ENCODE data around the gene MROH2B.
"Not testable (repeated sequence)": the region's sequence is repeated elsewhere in the genome, so short reads cannot be mapped to it uniquely, and the experiment has no call there.

Gene MROH2B

GRCh38 chr5:41022600-41022999 is 48.5 kb downstream of the MROH2B start:
- not testable (repeated sequence) for DNase-seq (ENCODE audit: low read depth)

DNA sequence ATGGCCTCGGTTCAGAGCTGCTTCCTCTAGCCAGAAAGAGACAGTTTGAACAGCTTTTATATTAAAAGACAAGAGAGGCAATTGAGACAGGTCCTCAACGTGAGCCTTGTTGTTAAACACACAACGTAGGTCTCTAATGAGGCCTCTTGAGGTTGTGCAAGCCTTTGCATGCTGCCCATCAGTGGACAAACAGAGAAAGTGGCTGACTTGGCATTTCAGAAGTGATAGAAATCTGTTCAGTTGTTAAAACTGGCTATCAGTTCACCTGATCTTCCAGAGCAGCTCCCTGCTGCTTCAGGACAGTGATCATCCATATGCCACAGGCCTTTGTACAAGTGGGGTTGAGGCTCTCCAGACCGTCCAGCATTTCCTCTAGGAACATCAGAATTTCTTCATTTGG is 58.8 kb downstream of the MROH2B start:
- DNase-seq (ENCODE audit: low read depth) = no peak

DNA sequence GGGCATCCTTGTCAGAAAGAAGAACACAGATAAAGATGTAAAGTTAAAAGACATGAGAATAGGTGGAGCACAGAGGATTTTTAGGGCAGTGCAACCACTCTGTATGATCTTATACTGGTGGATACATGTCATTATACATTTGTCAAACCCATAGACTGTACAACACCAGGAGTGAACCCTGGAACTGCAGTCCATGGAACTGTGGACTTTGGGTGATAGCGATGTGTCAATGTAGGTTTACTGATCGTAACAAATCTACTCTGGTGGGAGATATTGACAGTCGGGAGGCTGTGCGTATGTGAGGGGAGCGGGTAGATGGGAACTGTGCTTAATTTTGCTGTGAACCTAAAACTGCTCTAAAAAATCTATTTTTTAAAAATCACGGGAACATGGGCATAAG is 60.6 kb downstream of the MROH2B start:
- no peak for DNase-seq (ENCODE audit: low read depth)

- peak; percentile 63 for DNase-seq (ENCODE audit: low read depth)
Observed at GRCh38 chr5:41009232-41009631, 61.9 kb downstream of the MROH2B start.

DNA sequence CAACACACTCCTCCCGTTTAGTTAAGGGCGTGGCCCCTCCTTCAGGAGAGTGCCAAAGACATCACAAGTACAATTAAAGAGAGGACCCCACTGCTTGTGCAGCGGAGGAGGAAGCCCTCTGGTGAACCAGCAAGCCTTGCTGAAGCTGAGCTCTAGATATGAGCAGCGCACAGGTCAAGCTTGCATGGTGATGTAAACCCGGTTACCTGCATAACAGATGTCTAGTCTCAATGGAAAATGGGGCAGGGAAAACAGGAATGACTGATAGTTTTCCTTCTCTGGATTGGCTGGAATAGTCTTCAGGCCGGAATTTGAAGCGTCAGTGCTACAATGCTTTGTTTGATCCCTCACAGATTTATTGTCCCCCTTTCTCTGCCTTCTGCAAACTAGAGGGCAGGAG is 66.2 kb downstream of the MROH2B start:
- DNase-seq (ENCODE audit: low read depth) = no peak

- DNase-seq (ENCODE audit: low read depth) = no peak
Observed at GRCh38 chr5:41003670-41004376, 67.3 kb downstream of the MROH2B start.

DNA sequence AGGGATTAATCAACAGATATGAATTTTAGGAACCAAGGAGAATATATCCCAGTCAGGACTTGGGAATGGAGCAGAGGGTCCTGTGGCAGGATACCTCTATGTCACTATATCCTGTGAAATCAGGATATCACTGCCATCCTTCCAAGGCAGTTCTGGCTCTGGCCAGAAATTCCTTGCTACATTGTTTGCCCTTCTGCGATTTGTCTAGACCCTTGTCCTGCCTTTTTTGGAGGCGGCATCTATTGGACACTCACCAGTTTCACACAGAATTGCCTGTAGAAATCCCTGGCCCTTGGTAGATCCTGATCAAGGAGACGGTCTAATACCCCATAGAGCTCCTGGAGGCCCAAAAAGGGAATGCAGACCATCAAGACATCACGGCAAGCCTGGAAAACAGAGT is 71.2 kb downstream of the MROH2B start:
- no peak for DNase-seq (ENCODE audit: low read depth)

GRCh38 chr5:40999142-40999541 is 72.0 kb downstream of the MROH2B start:
- no peak for DNase-seq (ENCODE audit: low read depth)

DNA sequence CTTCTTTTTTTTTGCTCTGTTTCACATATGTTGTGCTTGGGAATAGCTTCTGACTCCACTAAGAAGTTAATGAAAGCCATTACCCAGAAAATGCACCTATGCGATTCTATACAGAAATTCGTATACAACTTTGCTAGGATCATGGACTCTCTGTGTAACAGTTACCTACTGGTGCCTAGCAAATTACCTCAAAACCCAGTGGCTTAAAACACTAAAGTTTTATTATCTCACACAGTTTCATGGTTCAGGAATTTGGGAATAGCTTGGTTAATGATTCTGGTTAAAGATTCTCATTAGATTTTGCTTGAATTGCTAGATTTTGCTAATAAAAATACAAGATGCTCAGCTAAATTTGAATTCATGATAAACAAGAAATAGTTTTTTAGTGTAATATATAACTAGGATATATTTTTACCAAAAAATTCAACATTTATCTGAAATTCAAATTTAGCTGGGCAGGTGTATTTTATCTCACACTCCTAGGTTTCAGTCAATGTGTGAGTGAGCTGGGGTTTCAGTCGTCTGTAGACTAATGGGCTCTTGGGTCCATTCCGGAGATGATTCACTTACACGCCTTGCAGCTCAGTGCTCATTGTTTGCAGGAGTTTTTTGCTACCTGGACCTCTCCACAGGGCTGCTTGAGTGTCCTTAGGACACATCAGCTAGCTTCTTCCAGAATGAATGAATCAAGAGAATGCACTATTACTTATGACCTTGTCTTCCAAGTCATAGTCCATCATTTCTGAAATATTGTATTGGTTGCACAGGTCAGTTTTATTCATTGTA is 75.1 kb downstream of the MROH2B start:
- DNase-seq (ENCODE audit: low read depth) = no peak

DNA sequence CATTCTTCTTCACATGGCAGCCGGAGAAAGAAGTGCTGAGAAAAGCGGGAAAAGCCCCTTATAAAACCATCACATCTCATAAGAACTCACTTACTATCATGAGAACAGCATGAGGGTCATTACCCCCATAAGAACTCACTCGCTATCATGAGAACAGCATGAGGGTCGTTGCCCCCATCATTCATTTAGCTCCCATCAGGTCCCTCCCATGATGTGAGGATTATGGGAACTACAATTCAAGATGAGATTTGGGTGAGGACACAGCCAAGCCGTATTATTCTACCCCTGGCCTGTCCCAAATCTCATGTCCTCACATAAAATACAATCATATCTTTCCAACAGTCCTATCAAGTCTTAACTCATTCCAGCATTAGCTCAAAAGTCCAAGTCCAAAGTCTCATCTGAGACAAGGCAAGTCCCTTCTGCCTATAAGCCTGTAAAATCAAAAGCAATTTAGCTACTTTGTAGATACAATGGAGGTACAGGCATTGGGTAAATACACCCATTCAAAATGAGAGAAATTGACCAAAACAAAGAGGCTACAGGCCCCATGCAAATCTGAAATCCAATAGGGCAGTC is 79.1 kb downstream of the MROH2B start:
- DNase-seq (ENCODE audit: low read depth) = no peak

DNA sequence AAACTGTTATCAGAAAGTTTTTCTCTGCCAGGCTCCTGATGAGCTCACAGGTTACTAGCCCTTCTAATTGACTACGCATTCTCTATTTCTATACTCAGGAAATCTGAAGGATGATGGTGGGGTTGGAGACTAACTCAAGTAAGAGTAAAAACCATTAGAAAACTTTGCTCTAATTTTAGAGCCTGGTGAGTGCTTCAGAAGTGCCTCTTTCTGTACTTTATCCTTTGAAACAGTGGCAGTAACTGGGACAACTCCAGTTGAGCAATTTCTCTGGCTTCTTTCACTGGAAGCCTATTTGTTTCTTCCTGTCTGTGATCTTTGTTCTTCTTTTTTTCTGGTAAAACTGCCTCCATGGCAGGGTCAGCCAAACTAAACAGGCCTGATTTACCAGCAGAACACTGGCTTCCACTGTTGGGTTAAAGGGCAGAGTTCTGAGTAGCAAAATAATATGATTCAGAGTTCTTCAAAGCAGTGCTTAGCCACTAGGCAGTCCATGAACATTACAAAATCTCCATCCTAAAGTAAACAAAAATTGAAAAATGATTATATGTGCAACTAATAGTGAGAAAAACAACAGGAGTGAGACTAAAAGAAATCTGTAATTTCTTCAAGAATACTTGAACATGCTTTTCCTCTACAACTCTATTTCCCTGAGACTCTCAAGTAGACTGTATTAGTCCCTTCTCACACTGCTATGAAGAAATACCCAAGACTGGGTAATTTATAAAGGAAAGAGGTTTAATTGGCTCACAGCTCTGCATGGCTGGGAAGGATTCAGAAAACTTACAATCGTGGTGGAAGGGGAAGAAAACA is 79.8 kb downstream of the MROH2B start:
- peak; percentile 6 for DNase-seq (ENCODE audit: low read depth)

DNA sequence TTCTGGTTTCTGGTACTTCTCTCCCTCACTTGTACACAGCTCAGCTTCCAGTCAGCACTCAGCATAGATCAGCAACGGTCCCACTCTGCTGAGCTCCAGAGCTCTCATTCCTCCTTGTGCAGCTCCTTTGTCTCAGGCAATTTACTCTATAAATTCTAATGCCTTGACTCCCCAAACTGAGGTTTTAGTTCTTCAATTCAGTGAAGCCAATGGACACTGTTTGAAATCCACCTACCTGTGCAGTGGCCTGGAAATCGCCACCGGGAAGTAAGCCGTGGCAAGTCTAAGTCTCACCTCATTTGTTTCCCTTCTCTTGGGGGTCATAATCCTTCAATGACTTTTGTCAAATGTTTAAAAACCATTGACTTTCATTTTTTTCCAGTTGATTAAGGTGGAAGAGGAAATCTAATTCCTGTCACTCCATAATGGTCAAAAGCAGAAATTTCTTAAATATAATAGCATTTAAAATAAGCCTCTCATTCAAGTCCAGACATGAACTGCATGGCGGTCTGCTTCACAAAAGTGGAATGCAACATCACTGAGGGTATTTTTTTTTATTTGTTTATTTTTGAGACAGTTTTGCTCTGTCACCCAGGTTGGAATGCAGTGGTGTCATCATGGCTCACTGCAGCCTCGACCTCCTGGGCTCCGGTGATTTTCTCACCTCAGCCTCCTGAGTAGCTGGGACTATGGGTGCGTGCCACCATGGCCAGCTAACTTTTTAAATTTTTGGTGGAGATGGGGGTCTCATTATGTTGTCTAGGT is 82.2 kb downstream of the MROH2B start:
- peak; percentile 39 for DNase-seq (ENCODE audit: low read depth)

DNA sequence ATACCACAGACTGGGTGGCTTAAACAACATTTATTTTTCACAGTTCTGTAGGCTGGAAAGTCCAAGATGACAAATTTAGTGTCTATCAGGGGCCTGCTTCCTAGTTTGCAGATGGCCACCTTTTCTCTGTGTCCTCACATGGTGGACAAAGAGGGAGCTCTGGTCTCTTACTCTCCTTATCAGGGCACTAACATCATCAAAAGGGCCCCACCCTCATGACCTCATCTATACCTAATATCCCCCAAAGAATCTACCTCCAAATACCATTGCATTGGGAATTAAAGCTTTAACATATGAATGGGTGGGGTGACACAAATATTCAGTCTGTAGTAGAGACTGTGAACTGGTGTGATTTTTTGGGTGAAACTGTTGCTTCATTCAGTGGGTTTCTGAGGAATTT is 83.8 kb downstream of the MROH2B start:
- DNase-seq (ENCODE audit: low read depth) = no peak

- no peak for DNase-seq (ENCODE audit: low read depth)
Observed at GRCh38 chr5:40986666-40987065, 84.5 kb downstream of the MROH2B start.

GRCh38 chr5:40985501-40985900 is 85.6 kb downstream of the MROH2B start:
- no peak for DNase-seq (ENCODE audit: low read depth)

DNA sequence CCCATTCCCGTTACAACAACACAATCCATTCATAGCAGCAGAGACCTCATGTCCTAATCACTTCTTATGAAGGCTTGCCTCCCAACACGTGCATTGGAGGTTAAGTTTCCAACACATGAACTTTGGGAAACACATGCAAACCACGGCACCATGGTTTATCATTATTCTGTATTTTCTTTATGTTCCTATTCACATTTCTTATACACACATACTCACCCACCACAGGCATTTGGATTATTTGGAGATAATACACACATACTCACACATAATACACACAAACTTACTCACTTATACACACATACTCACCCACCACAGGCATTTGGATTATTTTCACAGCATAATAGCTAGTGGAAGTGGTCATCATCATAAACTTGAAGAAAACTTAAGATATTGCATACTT is 86.3 kb downstream of the MROH2B start:
- DNase-seq (ENCODE audit: low read depth) = peak; percentile 65

- DNase-seq (ENCODE audit: low read depth) = peak; percentile 40
Observed at GRCh38 chr5:40983781-40984180, 87.4 kb downstream of the MROH2B start.

DNA sequence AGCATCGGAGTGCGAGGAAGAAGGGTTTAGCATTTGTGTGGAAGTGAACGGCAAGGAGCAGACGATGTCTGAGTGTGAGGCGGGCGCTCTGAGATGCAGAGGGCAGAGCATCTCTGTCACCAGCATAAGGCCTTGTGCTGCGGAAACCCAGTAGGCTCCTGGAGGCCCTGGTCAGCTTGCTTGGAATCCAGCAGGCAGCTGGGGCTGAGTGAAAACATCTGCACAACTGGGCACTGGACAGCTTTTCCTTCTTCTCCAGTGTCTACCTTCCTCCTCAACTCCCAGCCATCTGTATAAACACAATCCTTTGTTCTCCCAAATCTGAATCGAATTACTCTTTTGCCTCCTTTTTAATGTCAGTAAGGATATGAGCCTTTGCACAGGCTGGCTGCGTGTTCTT is 89.7 kb downstream of the MROH2B start:
- DNase-seq (ENCODE audit: low read depth) = no peak

- DNase-seq (ENCODE audit: low read depth) = no peak
Observed at GRCh38 chr5:40976836-40977235, 94.3 kb downstream of the MROH2B start.

- no peak for DNase-seq (ENCODE audit: low read depth)
Observed at GRCh38 chr5:40976041-40976440, 95.1 kb downstream of the MROH2B start.

GRCh38 chr5:40973364-40974004 is 97.7 kb downstream of the MROH2B start:
- no peak for DNase-seq (ENCODE audit: low read depth)
